H1 (cell line): Measurements from ENCODE around the gene CLMP. TPM values are rescaled to one million over a fixed set of nuclear protein-coding genes. Genes with fewer than 3 reads are reported as not detected.

Source experiments
- HDAC6 ChIP-seq: IDR thresholded peaks from one replicate; pipeline ENCODE4 v1.7.1; 2012; ENCODE audit warnings: low read depth, mild to moderate bottlenecking, inconsistent platforms, low read length, moderate library complexity
- MAFK ChIP-seq: IDR thresholded peaks from 2 replicates; pipeline ENCODE4 v1.6.1; 2012; ENCODE audit warnings: low read depth, mild to moderate bottlenecking, improper control_type of control experiment, low read length
- POLR2A ChIP-seq, 2 experiments: IDR thresholded peaks; 1 replicate in 1 of 2; 2 replicates in 1 of 2; pipeline ENCODE4 v1.6.1; 2011; ENCODE audit warnings: low read depth in 2 of 2, low read length in 2 of 2, mild to moderate bottlenecking in 2 of 2; ENCODE audit errors: control extremely low read depth in 1 of 2
- SRF ChIP-seq: IDR thresholded peaks from 2 replicates; pipeline ENCODE4 v1.6.1; 2011; ENCODE audit warnings: mild to moderate bottlenecking, low read depth, low read length, moderate library complexity
- polyA plus RNA-seq, 7 experiments: library from polyadenylated mRNA; depleted of rRNA in 3 of 7; stranded (reverse) in 5 of 7; unstranded in 2 of 7; fragments of >200 nt in 5 of 7; fragments of 200-250 nt in 2 of 7; gene quantifications; 1 replicate in 5 of 7; 2 replicates in 1 of 7; 4 replicates in 1 of 7; pipeline versions ENCODE4 v1.2.1 to v1.2.3, GENCODE V29; 2011 to 2013; ENCODE audit warnings: missing spikeins in 2 of 7, mixed read lengths in 2 of 7
- total RNA-seq: library from RNA; stranded (reverse); fragmentation: NEBNext Ultra II Directional; extraction: Animal tissue kit (Norgen Biotek cat#: 25700); gene quantifications from 2 replicates; pipeline ENCODE4 v1.2.1, GENCODE V29; 2021

CLMP gene
- total and polyA plus RNA-seq, 2 of the 8 experiments (the other 6 are each of a cell fraction or from before 2014, with no cell fraction given) = 9.9 to 24.1 TPM

- no peak for TF ChIP-seq POLR2A (IDR thresholded peaks at IDR 0.05; ENCODE audit: control extremely low read depth in 1 of 2, low read depth in 2 of 2, low read length in 2 of 2)
- no peak for TF ChIP-seq MAFK
- TF ChIP-seq HDAC6 = no peak
- TF ChIP-seq SRF = no peak
Observed at GRCh38 chr11:123173040-123173855, 21.8 kb downstream of the CLMP start (continued).
